GM12892 (cell line): Measurements from ENCODE around the gene OPN5.

Experiments used
- POLR2A ChIP-seq: IDR thresholded peaks from 2 replicates; pipeline ENCODE4 v1.6.1; 2011; ENCODE audit warnings: low read depth, low read length, control low read depth
- POLR2AphosphoS5 ChIP-seq: IDR thresholded peaks from 2 replicates; pipeline ENCODE4 v1.6.1; 2011; ENCODE audit warnings: low read depth, low read length, control low read depth
- TAF1 ChIP-seq: IDR thresholded peaks from 2 replicates; pipeline ENCODE4 v1.6.1; 2011; ENCODE audit warnings: low read depth, mild to moderate bottlenecking, control low read depth, low read length, borderline replicate concordance

- TF ChIP-seq TAF1, result no peak
- no peak for TF ChIP-seq POLR2AphosphoS5
- TF ChIP-seq POLR2A, result no peak
Measured at GRCh38 chr6:47839645-47840044, 57.8 kb downstream of the OPN5 start.
